Measurements from ENCODE around the gene TTC21B.

DNA sequence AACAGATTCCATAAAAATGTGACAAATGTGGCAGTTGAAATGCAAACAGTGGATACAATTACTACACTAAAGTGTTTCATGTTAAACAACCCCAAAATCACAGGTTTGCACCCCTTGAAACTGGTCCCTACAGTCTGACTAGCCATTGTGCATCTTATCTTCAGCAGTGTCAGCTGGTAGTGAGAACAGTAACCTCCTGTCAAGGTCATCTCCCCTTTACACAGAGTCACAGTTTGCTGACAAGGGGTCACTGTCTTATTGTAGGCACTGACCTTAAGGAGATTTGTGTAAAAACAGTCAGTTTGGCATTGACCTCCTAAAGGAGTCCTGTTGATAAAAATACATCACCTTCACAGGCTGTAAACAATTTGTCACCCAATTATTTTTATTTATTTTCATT, 37.3 kb upstream of the TTC21B start:
- TF ChIP-seq POLR2A (IDR thresholded peaks at IDR 0.05) = no peak
- TF ChIP-seq CTCF (IDR thresholded peaks at IDR 0.05 in 8 of 11, conservative IDR thresholded peaks at IDR 0.05 in 3 of 11) = no peak

Measured in spleen (tissue), 7 donors.